Measurements from ENCODE around the gene ZMIZ1.

DNA sequence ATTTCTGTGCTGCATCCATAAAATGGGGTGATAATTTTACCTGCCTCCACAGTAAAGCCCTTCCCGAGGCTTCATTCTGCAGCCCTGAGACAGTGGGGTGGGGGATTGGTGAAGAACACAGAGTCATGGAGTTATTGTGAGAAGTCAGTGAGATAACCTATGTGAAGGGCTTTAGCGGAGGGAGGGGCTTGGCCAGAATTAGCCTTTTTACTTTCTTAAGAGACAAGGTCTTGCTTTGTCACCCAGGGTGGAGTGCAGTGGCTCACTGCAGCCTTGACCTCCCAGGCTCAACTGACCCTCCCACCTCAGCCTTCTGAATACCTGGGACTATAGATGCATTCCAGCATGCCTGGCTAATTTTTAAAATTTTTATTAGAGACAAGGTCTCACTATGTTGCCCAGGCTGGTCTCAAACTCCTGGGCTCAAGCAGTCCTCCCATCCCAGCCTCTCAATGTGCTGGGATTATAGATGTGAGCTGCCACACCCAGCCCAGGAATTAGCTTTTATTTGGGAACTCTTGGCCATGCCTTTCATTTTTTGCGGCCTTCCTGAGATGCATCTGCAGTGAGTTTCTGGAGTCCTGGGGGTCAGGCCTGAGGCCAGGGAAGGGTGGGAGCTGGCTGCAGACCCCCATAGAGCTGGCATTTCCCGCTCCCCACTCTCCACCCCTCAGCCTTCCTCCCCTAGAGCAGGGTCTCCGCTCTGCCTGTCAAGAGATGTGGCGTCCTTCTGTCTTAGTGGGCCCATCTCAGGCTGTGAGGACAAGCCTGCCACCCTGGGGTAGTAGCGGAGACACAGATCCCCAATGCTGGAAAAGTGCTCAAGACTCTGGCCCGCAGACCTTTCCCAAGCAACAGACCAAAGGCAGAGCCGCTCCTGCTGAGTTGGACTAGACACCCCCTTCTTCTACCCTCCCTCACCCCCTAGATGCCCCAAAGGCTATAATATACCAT is 77.0 kb downstream of the ZMIZ1 start:
- no peak for TF ChIP-seq EP300 (IDR thresholded peaks at IDR 0.05)
- TF ChIP-seq, protein P1, sequence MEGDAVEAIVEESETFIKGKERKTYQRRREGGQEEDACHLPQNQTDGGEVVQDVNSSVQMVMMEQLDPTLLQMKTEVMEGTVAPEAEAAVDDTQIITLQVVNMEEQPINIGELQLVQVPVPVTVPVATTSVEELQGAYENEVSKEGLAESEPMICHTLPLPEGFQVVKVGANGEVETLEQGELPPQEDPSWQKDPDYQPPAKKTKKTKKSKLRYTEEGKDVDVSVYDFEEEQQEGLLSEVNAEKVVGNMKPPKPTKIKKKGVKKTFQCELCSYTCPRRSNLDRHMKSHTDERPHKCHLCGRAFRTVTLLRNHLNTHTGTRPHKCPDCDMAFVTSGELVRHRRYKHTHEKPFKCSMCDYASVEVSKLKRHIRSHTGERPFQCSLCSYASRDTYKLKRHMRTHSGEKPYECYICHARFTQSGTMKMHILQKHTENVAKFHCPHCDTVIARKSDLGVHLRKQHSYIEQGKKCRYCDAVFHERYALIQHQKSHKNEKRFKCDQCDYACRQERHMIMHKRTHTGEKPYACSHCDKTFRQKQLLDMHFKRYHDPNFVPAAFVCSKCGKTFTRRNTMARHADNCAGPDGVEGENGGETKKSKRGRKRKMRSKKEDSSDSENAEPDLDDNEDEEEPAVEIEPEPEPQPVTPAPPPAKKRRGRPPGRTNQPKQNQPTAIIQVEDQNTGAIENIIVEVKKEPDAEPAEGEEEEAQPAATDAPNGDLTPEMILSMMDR (IDR thresholded peaks at IDR 0.05) = no peak

Data from suprapubic skin (tissue), 3 donors.